EL (cell line): Measurements from ENCODE around the gene AMDHD2.
"Not testable (repeated sequence)": the region's sequence is repeated elsewhere in the genome, so short reads cannot be mapped to it uniquely, and the experiment has no call there.

Experiments used
- DNase-seq: peaks from one replicate; pipeline ENCODE4 v3.0.0-alpha.2; 2016

AMDHD2 gene, protein sequence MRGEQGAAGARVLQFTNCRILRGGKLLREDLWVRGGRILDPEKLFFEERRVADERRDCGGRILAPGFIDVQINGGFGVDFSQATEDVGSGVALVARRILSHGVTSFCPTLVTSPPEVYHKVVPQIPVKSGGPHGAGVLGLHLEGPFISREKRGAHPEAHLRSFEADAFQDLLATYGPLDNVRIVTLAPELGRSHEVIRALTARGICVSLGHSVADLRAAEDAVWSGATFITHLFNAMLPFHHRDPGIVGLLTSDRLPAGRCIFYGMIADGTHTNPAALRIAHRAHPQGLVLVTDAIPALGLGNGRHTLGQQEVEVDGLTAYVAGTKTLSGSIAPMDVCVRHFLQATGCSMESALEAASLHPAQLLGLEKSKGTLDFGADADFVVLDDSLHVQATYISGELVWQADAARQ

DNA sequence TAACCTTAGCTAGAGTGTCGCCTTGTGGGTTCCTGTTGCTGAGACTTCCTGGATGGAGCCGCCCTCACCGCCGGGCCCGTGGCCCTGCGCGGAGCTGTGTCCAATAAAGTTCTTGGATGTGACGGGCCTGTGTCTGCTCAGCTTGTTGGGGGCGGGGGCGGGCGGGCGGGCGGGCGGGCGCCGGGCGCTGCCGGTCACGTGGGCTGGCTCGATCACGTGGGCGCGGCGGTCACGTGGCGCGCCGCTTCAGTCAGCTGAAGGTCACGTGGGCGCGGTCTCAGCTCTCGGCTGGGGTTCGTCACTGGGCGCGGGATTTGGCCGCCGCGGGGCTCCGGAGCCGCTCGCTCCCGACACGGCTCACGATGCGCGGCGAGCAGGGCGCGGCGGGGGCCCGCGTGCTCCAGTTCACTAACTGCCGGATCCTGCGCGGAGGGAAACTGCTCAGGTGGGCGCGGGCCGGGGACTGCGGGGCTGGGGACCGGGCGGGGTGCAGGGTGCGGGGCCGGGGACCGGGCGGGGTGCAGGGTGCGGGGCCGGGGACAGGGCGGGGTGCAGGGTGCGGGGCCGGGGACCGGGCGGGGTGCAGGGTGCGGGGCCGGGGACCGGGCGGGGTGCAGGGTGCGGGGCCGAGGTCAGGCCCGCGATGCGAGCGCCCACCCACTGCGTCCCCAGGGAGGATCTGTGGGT, at the start of gene AMDHD2:
Gene AMDHD2 (plus strand): TSS at position 275 of the 687 bp plus-strand sequence. CDS start 88 bp downstream, at position 363.
- DNase-seq: peak; percentile 90

DNA sequence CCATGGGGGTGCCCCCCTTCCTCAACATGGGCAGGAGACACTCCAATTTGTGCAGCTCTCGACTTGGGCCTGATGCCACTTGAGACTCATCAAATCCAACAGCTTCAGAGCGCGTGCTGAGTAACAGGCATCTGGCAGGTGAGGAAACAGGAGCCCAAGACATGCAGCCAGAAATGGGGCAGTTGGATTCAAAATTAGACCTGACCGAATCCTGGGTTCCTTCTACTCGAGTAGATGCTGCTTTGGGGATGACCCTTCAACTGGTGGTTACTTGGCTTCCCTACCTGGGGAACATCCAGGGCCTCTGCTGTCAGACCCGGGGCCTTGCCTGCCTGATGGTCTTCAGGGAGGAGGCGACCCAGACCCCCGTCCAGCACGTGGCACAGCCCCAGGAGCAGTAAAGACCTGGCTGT, 49.6 kb upstream of the AMDHD2 start:
- no peak for DNase-seq

- DNase-seq: no peak
Measured at GRCh38 chr16:2471016-2471652, 49.0 kb upstream of the AMDHD2 start, which contains the start of gene NTN3. TSS of gene NTN3 (plus strand) at chr16:2471297. CDS start at chr16:2471702, 405 bp downstream.

- no peak for DNase-seq
Measured at GRCh38 chr16:2471653-2472487, 48.3 kb upstream of the AMDHD2 start.

DNA sequence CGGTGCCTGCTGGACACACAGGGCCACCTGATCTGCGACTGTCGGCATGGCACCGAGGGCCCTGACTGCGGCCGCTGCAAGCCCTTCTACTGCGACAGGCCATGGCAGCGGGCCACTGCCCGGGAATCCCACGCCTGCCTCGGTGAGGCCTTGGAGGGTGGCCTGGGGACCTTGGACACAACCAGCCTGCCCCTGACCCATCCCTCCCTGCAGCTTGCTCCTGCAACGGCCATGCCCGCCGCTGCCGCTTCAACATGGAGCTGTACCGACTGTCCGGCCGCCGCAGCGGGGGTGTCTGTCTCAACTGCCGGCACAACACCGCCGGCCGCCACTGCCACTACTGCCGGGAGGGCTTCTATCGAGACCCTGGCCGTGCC, 47.7 kb upstream of the AMDHD2 start:
- DNase-seq: no peak

DNA sequence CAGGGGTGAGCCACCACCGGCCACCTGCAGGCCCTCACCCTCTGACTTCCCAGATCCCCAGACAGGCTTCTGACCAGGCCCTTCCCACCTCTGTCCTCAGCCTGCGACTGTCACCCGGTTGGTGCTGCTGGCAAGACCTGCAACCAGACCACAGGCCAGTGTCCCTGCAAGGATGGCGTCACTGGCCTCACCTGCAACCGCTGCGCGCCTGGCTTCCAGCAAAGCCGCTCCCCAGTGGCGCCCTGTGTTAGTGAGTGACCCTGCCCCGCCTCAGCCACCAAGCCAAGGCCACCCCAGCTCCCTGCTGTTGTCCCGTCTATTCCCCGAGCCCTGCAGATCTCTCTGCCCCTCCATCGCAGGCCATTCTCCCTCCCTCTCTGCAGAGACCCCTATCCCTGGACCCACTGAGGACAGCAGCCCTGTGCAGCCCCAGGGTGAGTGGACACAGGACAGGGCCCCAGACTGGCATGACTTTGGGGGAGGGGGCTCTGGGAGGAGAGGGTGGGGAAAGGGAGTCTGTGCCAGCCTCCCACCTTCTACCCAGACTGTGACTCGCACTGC, 47.2 kb upstream of the AMDHD2 start:
- no peak for DNase-seq

- no peak for DNase-seq
Measured at GRCh38 chr16:2473446-2473926, 46.7 kb upstream of the AMDHD2 start.

DNA sequence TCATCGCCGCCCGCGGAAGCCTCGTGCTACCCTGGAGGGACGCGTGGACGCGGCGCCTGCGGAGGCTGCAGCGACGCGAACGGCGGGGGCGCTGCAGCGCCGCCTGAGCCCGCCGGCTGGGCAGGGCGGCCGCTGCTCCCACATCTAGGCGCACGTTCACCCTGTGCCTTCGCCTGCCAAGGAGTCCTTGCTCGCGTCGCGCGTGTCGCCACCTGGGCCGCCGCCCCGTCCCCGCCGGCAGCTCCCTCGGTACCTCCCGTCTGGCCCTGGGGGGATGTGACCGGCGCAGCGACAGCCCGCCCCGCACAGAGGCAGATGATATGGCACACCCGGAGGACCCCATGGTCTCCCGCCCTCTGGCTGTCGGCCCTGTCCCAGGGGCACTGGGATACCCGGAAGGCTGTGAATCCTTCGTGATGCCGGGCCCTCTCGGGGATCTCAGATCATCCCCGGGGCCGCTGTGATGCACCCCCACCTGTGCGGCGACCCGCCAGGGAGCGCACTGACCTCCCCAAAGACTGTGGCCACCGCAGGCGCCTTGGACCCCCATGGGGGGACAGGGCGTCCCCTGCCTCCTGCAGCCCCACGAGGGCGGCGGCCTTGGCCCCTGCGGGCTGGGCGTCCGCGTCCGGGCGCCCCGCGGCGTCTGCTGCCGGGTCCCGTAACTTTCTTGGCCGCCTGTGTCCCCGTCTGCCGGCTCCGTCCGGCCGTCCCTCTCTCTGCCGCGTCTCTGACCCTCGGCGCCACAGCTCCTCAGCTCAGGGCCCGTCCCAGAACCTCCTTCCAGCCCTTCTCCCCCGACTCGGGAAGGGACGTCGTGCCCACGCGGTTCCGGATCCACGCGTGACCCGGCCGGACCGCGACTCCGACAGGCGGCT, 45.9 kb upstream of the AMDHD2 start:
- DNase-seq: peak; percentile 51

GRCh38 chr16:2474877-2475412, 45.2 kb upstream of the AMDHD2 start, which contains the start of gene TBC1D24:
TSS of gene TBC1D24 (plus strand) at chr16:2475127. CDS start at chr16:2496149, 21,022 bp downstream.
- peak; percentile 81 for DNase-seq

- DNase-seq: no peak
Measured at GRCh38 chr16:2475413-2476344, 44.5 kb upstream of the AMDHD2 start.

DNA sequence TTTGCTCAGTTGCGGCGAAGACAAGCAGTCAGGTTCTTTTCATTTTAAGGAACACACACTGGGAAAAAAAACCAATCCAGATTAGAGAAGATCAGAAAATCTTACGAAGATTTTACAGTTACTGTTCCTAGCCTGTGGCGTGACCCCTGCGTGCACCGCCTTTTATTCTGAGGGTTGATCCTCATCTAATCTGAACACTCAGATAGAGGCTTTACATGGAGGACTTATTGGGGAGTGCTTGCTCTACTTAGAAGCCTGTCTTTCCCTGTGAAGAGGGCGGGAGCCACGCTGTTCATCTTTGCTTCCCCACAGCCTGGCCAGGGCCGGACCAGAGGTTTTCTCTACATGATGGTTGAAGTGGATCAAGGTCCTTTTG, 43.8 kb upstream of the AMDHD2 start:
- DNase-seq: no peak

- no peak for DNase-seq
Measured at GRCh38 chr16:2476741-2477140, 43.4 kb upstream of the AMDHD2 start.

DNA sequence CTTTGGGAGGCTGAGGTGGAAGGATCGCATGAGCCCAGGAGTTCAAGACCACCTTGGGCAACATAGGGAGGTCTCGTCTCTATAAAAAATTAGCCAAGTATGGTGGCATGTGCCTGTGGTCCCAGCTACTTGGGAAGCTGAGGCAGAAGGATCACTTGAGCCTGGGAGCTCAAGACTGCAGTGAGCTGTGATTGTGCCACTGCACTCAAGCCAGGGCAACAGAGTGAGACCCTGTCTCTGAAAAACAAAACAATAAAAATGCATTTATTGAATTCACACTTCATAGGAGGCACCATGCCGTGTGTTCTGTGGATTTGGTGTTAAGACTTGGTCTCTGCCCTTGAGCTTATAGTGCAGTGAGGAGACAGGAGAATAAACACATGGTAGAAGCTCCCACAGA, 42.8 kb upstream of the AMDHD2 start:
- DNase-seq: no peak

DNA sequence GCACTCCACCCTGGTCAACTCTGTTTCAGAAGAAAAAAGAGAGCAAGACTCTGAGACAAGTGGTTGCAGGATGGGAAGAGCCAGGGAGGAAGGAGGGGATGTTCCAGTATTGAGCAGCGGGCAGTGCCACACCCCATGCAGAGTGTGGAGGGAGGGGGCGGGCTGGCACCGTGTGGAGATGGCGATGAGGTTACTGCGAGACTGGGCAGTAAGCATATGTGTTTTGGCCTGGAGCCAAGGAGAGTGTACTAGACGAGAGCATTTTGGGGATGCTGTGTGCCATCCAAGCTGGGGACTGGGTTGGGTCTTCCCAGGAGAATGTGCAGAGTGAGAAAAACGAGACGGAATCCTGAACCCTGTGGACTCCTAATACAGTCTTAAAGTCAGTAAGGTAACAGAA, 41.9 kb upstream of the AMDHD2 start:
- no peak for DNase-seq

DNA sequence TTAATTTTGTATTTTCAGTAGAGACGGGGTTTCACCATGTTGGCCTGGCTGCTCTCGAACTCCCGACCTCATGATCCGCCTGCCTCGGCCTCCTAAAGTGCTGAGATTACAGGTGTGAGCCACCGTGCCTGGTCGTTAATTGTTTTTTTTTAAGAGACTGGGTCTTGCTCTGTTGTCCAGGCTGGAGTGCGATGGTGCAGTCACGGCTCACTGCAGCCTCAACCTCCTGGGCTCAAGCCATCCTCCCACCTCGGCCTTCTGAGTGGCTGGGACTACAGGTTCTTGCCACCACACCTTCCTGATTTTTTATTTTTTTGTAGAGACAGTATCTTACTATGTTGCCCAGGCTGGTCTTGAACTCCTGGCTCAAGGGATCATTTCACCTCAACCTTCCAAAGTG, 40.2 kb upstream of the AMDHD2 start:
- DNase-seq: not testable (repeated sequence)

- no peak for DNase-seq
Measured at GRCh38 chr16:2480948-2481347, 39.2 kb upstream of the AMDHD2 start.

GRCh38 chr16:2481676-2482075, 38.5 kb upstream of the AMDHD2 start:
- no peak for DNase-seq

DNA sequence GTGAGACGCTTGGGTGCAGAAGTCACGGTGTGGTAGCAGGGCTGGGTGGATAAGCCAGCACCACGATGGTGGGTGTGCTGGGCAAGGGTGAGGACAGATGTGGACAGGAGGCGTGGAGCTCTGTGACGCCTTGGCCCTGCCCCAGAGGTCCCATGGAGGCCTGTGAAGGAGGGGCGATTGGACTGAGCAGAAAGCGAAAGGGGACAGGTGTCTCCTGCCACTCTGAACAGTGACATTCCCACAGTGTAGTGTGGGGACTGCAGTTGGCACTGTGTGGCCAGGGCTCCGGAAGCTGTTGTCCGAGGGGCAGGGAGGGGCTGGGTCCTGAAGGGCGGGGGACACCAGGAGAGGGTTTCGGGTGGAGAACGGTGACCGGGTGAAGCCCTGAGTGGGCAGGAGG, 37.9 kb upstream of the AMDHD2 start:
- no peak for DNase-seq

DNA sequence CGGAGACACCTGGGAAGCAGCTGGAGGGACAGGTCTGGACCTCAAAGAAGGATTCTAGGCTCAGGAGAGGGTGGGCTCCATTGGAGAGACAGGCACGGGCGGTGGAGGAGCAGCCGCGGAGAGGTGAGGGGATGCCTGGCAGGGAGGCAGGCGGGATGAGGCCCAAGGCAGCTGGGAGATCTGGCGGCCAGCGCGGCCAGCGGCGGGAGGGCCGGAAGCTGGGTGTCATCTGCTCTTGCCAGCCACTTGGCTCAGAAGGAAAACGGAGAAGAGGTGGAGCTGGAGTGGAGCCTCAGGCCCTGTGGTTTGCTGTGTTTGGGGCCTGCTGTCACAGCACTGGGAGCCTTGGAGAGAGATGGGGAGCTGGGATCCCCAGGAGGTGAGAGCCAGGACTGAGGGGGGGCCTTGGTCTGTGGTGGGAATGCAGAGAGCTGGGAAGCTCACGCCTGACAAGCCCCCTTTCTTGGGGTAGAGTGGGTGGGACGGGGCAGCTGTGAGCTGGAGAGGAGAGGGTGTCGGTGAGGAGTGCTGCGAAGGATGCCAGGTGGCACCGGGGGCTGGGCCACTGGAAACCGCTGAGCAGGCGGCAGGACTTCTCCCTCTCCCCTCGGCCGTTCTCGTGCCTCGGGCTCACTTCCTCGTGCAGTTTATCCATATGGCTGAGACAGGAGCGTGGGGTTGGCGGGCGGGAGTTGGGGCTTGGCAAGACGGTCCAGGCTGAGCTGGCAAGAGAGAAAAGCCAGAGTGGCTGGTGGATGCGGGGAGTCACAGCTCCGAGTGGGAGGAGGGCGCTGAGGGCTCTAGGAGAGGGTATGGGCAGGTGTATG, 37.2 kb upstream of the AMDHD2 start:
- DNase-seq: peak; percentile 78
